HepG2 (cell line): ENCODE measurements around the gene UAP1L1. TPM values are rescaled to one million over a fixed set of nuclear protein-coding genes. Genes with fewer than 3 reads are reported as not detected.

Experiments
- CREB1 ChIP-seq, 2 experiments: fragments of 450-650 bp in 1 of 2; IDR thresholded peaks; 2 replicates each; pipeline ENCODE4 v1.6.1; 2016 to 2017; ENCODE audit warnings: control low read depth in 1 of 2, mild to moderate bottlenecking in 1 of 2, missing compliant biosample characterization in 1 of 2, missing genetic modification characterization in 1 of 2
- CREM ChIP-seq, 2 experiments: sonication (generic) in 1 of 2; formaldehyde crosslinking in 1 of 2; IDR thresholded peaks; 2 replicates each; pipeline versions ENCODE4 v1.4.0 to v1.6.1; 2016 to 2020; ENCODE audit warnings: antibody characterized with exemption in 1 of 2, mild to moderate bottlenecking in 1 of 2, missing genetic modification reagents in 1 of 2
- GABPA ChIP-seq, 2 experiments: IDR thresholded peaks; 2 replicates each; pipeline ENCODE4 v1.6.1; 2011 to 2016; ENCODE audit warnings: low read depth in 2 of 2, low read length in 1 of 2, missing biosample characterization in 1 of 2, missing genetic modification characterization in 1 of 2
- KLF15 ChIP-seq: sonication (generic); formaldehyde crosslinking; IDR thresholded peaks from 2 replicates; pipeline ENCODE4 v1.8.1; 2023; ENCODE audit warnings: borderline replicate concordance, mild to moderate bottlenecking, inconsistent platforms, missing genetic modification reagents, mixed read lengths
- MYC ChIP-seq: sonication (generic); formaldehyde crosslinking; IDR thresholded peaks from 2 replicates; pipeline ENCODE4 v1.9.0; 2021; ENCODE audit warnings: missing genetic modification reagents, borderline replicate concordance
- PCBP1 ChIP-seq: fragments of 200-400 bp; formaldehyde crosslinking; IDR thresholded peaks from 2 replicates; pipeline ENCODE4 v1.6.1; 2017; ENCODE audit warnings: mild to moderate bottlenecking, low read depth, low read length, borderline replicate concordance
- POLR2G ChIP-seq: fragments of 200-400 bp; formaldehyde crosslinking; IDR thresholded peaks from 2 replicates; pipeline ENCODE4 v1.6.1; 2018; ENCODE audit warnings: mild to moderate bottlenecking, low read depth, low read length, moderate library complexity
- RBM22 ChIP-seq: fragments of 200-400 bp; formaldehyde crosslinking; optimal IDR thresholded peaks from 2 replicates; pipeline ENCODE3; 2017; ENCODE audit warnings: mild to moderate bottlenecking, low read length, moderate library complexity
- RELA ChIP-seq: sonication (generic); formaldehyde crosslinking; IDR thresholded peaks from 2 replicates; pipeline ENCODE4 v1.4.0; 2020; ENCODE audit warnings: missing genetic modification reagents
- ZKSCAN8 ChIP-seq: IDR thresholded peaks from 2 replicates; pipeline ENCODE4 v1.6.1; 2016; ENCODE audit warnings: borderline replicate concordance, missing genetic modification reagents, missing compliant biosample characterization
- ZNF333 ChIP-seq: sonication (generic); formaldehyde crosslinking; IDR thresholded peaks from 2 replicates; pipeline ENCODE4 v1.4.0; 2020; ENCODE audit warnings: mild to moderate bottlenecking, missing genetic modification reagents, borderline replicate concordance
- ZNF33B ChIP-seq: sonication (generic); formaldehyde crosslinking; IDR thresholded peaks from 2 replicates; pipeline ENCODE4 v1.5.1; 2020; ENCODE audit warnings: mild to moderate bottlenecking, missing genetic modification reagents
- ZNF354B ChIP-seq: sonication (generic); formaldehyde crosslinking; IDR thresholded peaks from 2 replicates; pipeline ENCODE4 v1.8.0; 2022; ENCODE audit warnings: mild to moderate bottlenecking, missing genetic modification reagents
- ZNF816 ChIP-seq: sonication (generic); formaldehyde crosslinking; IDR thresholded peaks from 2 replicates; pipeline ENCODE4 v1.8.0; 2022; ENCODE audit warnings: missing genetic modification reagents, mild to moderate bottlenecking, borderline replicate concordance
- polyA plus RNA-seq, 8 experiments: library from polyadenylated mRNA; depleted of rRNA in 3 of 8; stranded (reverse) in 7 of 8; unstranded in 1 of 8; fragments of >200 nt; fragmentation: Illumina TruSeq in 4 of 8; extraction: Trizol in 4 of 8; gene quantifications; 2 replicates each; pipeline versions ENCODE4 v1.2.1 to v1.2.3, GENCODE V29; 2011 to 2016; ENCODE audit warnings: low read depth in 4 of 8, missing spikeins in 1 of 8, mixed read lengths in 1 of 8; ENCODE audit not compliant: insufficient read depth in 1 of 8
- total RNA-seq, 5 experiments: library from RNA; depleted of rRNA; stranded (reverse); fragments of >200 nt; fragmentation: Illumina TruSeq; extraction: Trizol; gene quantifications; 2 replicates each; pipeline ENCODE4 v1.2.3, GENCODE V29; 2016; ENCODE audit warnings: low read depth in 1 of 5
- TF ChIP-seq, protein P1 (sequence below): sonication (generic); formaldehyde crosslinking; IDR thresholded peaks from 2 replicates; pipeline ENCODE4 v1.8.1; 2023; ENCODE audit warnings: mild to moderate bottlenecking, inconsistent platforms, moderate library complexity, missing genetic modification reagents, borderline replicate concordance
- TF ChIP-seq, protein P2 (sequence below): sonication (generic); formaldehyde crosslinking; IDR thresholded peaks from 2 replicates; pipeline ENCODE4 v1.4.0; 2020; ENCODE audit warnings: missing genetic modification reagents, mild to moderate bottlenecking, borderline replicate concordance

Gene UAP1L1
- total and polyA plus RNA-seq, 2 of the 13 experiments (the other 11 are each of a cell fraction or from before 2014, with no cell fraction given) = 5.4 to 6.4 TPM

DNA sequence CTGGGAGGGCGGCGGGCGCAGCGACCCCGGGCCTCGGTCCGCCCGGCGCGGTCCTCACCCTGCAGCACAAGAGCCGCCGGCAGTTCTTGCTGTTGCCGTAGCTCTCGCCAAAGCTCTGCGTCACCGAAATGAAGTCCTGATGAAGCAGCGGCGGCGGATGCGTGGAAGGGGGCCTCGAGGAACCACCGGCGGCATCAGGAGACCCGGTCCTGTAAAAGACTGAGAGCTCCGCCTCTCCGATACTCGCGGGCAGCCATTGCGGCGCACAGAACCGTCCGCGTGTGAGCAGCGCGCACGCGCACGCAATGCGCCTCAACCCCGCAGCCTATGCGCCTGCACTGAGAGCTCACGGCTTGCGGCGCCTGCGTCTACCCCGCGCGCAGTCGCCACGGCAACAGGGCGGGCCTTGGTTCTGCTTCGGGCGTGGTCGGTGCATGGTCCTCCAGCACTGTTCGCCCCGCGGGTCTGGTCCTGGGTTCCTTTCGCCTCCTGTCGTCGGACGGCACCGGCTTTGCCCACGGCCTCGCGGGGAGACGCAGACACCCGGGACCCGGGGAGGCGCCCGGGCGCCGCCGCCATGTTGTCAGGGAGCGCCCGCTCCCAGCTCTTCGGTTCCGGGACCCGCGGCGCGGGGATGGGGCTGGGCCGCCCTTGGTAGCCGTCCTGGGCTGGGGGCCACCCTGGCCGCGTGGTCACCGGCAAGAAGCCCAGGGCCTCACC lies 52.3 kb downstream of the UAP1L1 start (continued):
- TF ChIP-seq ZNF333 (CRISPR knock-in tag) (no peak; the same call in 1 of the 2 replicates), MYC (peak; percentile 85; the same call in 1 of the 2 replicates), RBM22 (peak; percentile 91), ZNF33B (peak; percentile 46; the same call in 1 of the 2 replicates), CREB1 (IDR thresholded peaks at IDR 0.05) (peak; percentile 54; the same call in 1 of the 2 replicates), CREB1 (CRISPR knock-in tag; IDR thresholded peaks at IDR 0.05) (no peak), RELA (CRISPR knock-in tag) (no peak), PCBP1 (no peak), ZNF816 (CRISPR knock-in tag) (peak; percentile 37; the same call in 1 of the 2 replicates), KLF15 (CRISPR knock-in tag) (no peak), GABPA (IDR thresholded peaks at IDR 0.05; ENCODE audit: low read depth, low read length) (no peak), GABPA (CRISPR knock-in tag; IDR thresholded peaks at IDR 0.05; ENCODE audit: low read depth) (no peak), ZKSCAN8 (CRISPR knock-in tag) (peak; percentile 20; the same call in 1 of the 2 replicates), CREM (IDR thresholded peaks at IDR 0.05) (no peak), CREM (CRISPR knock-in tag; IDR thresholded peaks at IDR 0.05) (no peak), POLR2G (peak; percentile 86), ZNF354B (CRISPR knock-in tag) (no peak)
- TF ChIP-seq, protein P1, sequence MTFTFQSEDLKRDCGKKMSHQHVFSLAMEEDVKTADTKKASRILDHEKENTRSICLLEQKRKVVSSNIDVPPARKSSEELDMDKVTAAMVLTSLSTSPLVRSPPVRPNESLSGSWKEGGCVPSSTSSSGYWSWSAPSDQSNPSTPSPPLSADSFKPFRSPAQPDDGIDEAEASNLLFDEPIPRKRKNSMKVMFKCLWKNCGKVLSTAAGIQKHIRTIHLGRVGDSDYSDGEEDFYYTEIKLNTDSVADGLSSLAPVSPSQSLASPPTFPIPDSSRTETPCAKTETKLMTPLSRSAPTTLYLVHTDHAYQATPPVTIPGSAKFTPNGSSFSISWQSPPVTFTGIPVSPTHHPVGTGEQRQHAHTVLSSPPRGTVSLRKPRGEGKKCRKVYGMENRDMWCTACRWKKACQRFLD = peak; percentile 20; the same call in 1 of the 2 replicates
- TF ChIP-seq, protein P2, sequence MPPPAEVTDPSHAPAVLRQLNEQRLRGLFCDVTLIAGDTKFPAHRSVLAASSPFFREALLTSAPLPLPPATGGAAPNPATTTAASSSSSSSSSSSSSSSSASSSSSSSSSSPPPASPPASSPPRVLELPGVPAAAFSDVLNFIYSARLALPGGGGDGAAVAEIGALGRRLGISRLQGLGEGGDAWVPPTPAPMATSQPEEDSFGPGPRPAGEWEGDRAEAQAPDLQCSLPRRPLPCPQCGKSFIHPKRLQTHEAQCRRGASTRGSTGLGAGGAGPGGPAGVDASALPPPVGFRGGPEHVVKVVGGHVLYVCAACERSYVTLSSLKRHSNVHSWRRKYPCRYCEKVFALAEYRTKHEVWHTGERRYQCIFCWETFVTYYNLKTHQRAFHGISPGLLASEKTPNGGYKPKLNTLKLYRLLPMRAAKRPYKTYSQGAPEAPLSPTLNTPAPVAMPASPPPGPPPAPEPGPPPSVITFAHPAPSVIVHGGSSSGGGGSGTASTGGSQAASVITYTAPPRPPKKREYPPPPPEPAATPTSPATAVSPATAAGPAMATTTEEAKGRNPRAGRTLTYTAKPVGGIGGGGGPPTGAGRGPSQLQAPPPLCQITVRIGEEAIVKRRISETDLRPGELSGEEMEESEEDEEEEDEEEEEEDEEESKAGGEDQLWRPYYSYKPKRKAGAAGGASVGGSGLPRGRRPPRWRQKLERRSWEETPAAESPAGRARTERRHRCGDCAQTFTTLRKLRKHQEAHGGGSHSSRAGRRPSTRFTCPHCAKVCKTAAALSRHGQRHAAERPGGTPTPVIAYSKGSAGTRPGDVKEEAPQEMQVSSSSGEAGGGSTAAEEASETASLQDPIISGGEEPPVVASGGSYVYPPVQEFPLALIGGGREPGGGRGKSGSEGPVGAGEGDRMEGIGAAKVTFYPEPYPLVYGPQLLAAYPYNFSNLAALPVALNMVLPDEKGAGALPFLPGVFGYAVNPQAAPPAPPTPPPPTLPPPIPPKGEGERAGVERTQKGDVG (CRISPR knock-in tag) = no peak
